ENCODE data around the gene SPINK2. TPM values are rescaled to one million over a fixed set of nuclear protein-coding genes. Genes with fewer than 3 reads are reported as not detected.

SPINK2 gene
- total RNA-seq, 1 donor from 2014 or later, result not detected

Other genes with a start within 250 kb of the SPINK2 start
- gene HOPX, start 140.4 kb downstream of the SPINK2 start, total RNA-seq, result 3.2 TPM
- gene REST, start 86.2 kb upstream of the SPINK2 start, total RNA-seq, result 32.1 TPM
- 10.5 TPM for gene NOA1, start 155.9 kb upstream of the SPINK2 start, total RNA-seq
- gene POLR2B, start 157.2 kb upstream of the SPINK2 start, total RNA-seq, result 66.9 TPM